Measurements from ENCODE around the gene YPEL4. TPM values are rescaled to one million over a fixed set of nuclear protein-coding genes. Genes with fewer than 3 reads are reported as not detected.

The YPEL4 gene
- total RNA-seq, 1 donor from 2014 or later, result not detected

DNA sequence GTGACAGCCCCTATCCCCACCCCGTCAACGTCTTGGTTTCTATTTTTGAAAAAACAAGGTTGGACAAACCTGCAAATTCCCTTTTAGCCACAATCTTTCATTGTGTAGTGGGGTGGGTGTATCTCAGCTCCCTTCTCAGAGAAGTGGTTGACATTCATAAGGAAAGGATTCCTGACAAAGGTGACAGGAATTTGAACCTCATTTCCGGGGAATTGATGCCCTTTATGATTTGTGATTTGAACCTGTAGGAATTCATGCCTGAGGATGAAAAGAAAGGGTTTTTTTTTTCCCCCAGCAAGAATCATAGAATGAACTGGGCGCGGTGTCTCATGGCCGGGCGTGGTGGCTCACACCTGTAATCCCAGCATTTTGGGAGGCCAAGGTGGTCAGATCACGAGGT lies 14.5 kb downstream of the YPEL4 start:
- H3K9me3 Mint-ChIP-seq (ENCODE audit: unreplicated experiment), result no peaks in the 10 kb centered on the region
- TF ChIP-seq CTCF (IDR thresholded peaks at IDR 0.05; ENCODE audit: unreplicated experiment), result no peak

GRCh38 chr11:57634311-57634710 lies 15.4 kb downstream of the YPEL4 start:
- Mint-ChIP-seq H3K4me3 (ENCODE audit: unreplicated experiment) (peak overlapping the region; percentile 31), H3K27me3 (ENCODE audit: unreplicated experiment) (peaks cover 14% of the 10 kb centered on the region), H3K4me1 (ENCODE audit: unreplicated experiment) (peaks cover 18% of the 10 kb centered on the region), H3K9me3 (ENCODE audit: unreplicated experiment) (no peaks in the 10 kb centered on the region), H3K27ac (ENCODE audit: unreplicated experiment) (no peak overlapping the region), H3K36me3 (ENCODE audit: low read depth, unreplicated experiment) (peaks cover 6% of the 10 kb centered on the region)
- no peak for DNase-seq (ENCODE audit: low spot score)
- TF ChIP-seq CTCF (IDR thresholded peaks at IDR 0.05; ENCODE audit: unreplicated experiment), result no peak

More for the DNA sequence above, 14.5 kb downstream of the YPEL4 start:
- Mint-ChIP-seq H3K27ac (ENCODE audit: unreplicated experiment) (no peak overlapping the region), H3K4me3 (ENCODE audit: unreplicated experiment) (no peak overlapping the region), H3K4me1 (ENCODE audit: unreplicated experiment) (peaks cover 19% of the 10 kb centered on the region), H3K27me3 (ENCODE audit: unreplicated experiment) (peaks cover 18% of the 10 kb centered on the region), H3K36me3 (ENCODE audit: low read depth, unreplicated experiment) (peaks cover 5% of the 10 kb centered on the region)
- DNase-seq (ENCODE audit: low spot score), result no peak

DNA sequence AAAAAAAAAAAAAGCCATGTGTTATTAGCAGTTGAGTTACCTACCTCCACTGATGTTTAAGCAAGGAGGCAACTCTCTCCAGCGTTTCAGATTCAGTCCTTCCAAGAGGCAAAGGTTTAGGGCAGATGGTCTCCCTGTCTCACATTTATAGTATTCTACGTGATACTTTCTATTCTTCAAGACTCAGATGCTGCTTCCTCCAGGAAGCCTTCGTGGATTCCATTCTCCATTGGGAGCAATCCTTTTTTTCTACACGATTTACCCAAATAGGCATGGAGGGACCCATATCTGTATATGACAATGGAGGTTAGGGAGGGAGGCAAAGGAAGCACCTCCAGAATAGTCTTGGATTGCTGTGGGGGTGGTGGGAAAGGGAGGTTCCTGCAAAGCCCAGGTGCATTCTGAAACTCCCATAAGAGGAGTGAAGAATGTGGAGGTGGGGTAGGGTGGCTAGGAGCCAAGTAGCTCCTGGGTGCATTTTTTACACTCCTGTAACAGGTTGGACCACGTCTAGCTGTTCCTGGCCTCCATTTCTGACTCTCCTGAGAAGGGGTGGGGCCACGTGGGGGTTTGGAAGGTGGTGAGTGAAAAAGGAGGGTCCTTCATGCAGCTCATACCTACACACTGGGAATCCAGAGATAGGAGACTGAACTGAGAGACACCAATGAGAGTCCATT lies 16.2 kb downstream of the YPEL4 start:
- no peak for DNase-seq (ENCODE audit: low spot score)
- Mint-ChIP-seq H3K27ac (ENCODE audit: unreplicated experiment) (no peak overlapping the region), H3K9me3 (ENCODE audit: unreplicated experiment) (no peaks in the 10 kb centered on the region), H3K36me3 (ENCODE audit: low read depth, unreplicated experiment) (peaks cover 9% of the 10 kb centered on the region), H3K4me3 (ENCODE audit: unreplicated experiment) (no peak overlapping the region), H3K4me1 (ENCODE audit: unreplicated experiment) (peaks cover 15% of the 10 kb centered on the region), H3K27me3 (ENCODE audit: unreplicated experiment) (peaks cover 11% of the 10 kb centered on the region)
- TF ChIP-seq CTCF (IDR thresholded peaks at IDR 0.05; ENCODE audit: unreplicated experiment), result no peak

- H3K27ac Mint-ChIP-seq (ENCODE audit: unreplicated experiment), result no peak overlapping the region
- H3K9me3 Mint-ChIP-seq (ENCODE audit: unreplicated experiment), result no peaks in the 10 kb centered on the region
- no peak overlapping the region for H3K4me3 Mint-ChIP-seq (ENCODE audit: unreplicated experiment)
- no peak for DNase-seq (ENCODE audit: low spot score)
- H3K36me3 Mint-ChIP-seq (ENCODE audit: low read depth, unreplicated experiment), result peaks cover 9% of the 10 kb centered on the region
- peaks cover 13% of the 10 kb centered on the region for H3K4me1 Mint-ChIP-seq (ENCODE audit: unreplicated experiment)
- peaks cover 6% of the 10 kb centered on the region for H3K27me3 Mint-ChIP-seq (ENCODE audit: unreplicated experiment)
- TF ChIP-seq CTCF (IDR thresholded peaks at IDR 0.05; ENCODE audit: unreplicated experiment), result no peak
These were observed 17.6 kb downstream of the YPEL4 start for GRCh38 chr11:57632116-57632515.

DNA sequence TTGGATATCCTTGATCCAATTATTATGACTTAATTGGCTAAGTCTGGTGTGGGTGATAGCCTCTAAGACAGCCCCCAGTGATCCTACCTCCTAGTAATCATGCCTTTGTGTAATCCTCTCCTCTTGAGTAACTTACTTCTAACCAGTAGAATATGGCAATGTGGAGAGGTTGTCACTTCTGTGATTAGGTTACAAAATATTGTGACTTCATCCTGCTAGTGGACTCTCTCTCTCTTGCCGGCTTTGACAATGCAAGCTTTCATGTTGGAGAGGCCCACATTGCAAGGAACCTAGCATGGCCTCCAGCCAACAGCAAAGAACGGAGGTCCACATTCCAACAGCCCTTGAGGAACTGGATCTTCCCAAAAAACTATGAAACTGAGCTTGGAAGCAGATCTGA lies 19.5 kb downstream of the YPEL4 start:
- no peak overlapping the region for H3K27ac Mint-ChIP-seq (ENCODE audit: unreplicated experiment)
- H3K4me3 Mint-ChIP-seq (ENCODE audit: unreplicated experiment), result no peak overlapping the region
- H3K36me3 Mint-ChIP-seq (ENCODE audit: low read depth, unreplicated experiment), result peaks cover 3% of the 10 kb centered on the region
- no peak for TF ChIP-seq CTCF (IDR thresholded peaks at IDR 0.05; ENCODE audit: unreplicated experiment)
- H3K9me3 Mint-ChIP-seq (ENCODE audit: unreplicated experiment), result no peaks in the 10 kb centered on the region
- no peak for DNase-seq (ENCODE audit: low spot score)
- peaks cover 7% of the 10 kb centered on the region for H3K27me3 Mint-ChIP-seq (ENCODE audit: unreplicated experiment)
- H3K4me1 Mint-ChIP-seq (ENCODE audit: unreplicated experiment), result peaks cover 10% of the 10 kb centered on the region

Data from endothelial cell (in vitro differentiated cells).